ENCODE results near the gene ARHGAP15. TPM values are rescaled to one million over a fixed set of nuclear protein-coding genes. Genes with fewer than 3 reads are reported as not detected.

ARHGAP15 gene
- total RNA-seq, 1 experiment from 2014 or later: not detected

- no peak for DNase-seq (ENCODE audit: low read depth in 1 of 2, low spot score in 2 of 2)
Observed at GRCh38 chr2:143608758-143609157, 479.5 kb downstream of the ARHGAP15 start.

GRCh38 chr2:143611336-143611735, 482.1 kb downstream of the ARHGAP15 start:
- no peak overlapping the region for H3K27ac ChIP-seq
- no peak for DNase-seq (ENCODE audit: low read depth in 1 of 2, low spot score in 2 of 2)

More at GRCh38 chr2:143608758-143609157, 479.5 kb downstream of the ARHGAP15 start:
- H3K4me1 ChIP-seq (replicated peaks): peaks cover 12% of the 10 kb centered on the region
- no peaks in the 10 kb centered on the region for H3K36me3 ChIP-seq
- H3K9me3 ChIP-seq (replicated peaks): no peaks in the 10 kb centered on the region
- no peak overlapping the region for H3K27ac ChIP-seq
- no peaks in the 10 kb centered on the region for H3K27me3 ChIP-seq (replicated peaks)
- no peak overlapping the region for H3K4me3 ChIP-seq

GRCh38 chr2:143615562-143615961, 486.3 kb downstream of the ARHGAP15 start:
- Histone ChIP-seq H3K36me3 (no peaks in the 10 kb centered on the region), H3K4me1 (replicated peaks) (no peaks in the 10 kb centered on the region), H3K27me3 (replicated peaks) (no peaks in the 10 kb centered on the region), H3K4me3 (no peak overlapping the region), H3K9me3 (replicated peaks) (no peaks in the 10 kb centered on the region), H3K27ac (no peak overlapping the region)
- no peak for DNase-seq (ENCODE audit: low read depth in 1 of 2, low spot score in 2 of 2)

More at GRCh38 chr2:143611336-143611735, 482.1 kb downstream of the ARHGAP15 start:
- no peaks in the 10 kb centered on the region for H3K27me3 ChIP-seq (replicated peaks)
- no peaks in the 10 kb centered on the region for H3K36me3 ChIP-seq
- no peaks in the 10 kb centered on the region for H3K9me3 ChIP-seq (replicated peaks)
- H3K4me1 ChIP-seq (replicated peaks): peaks cover 12% of the 10 kb centered on the region
- H3K4me3 ChIP-seq: no peak overlapping the region

GRCh38 chr2:143616452-143616851, 487.2 kb downstream of the ARHGAP15 start:
- H3K27ac ChIP-seq: no peak overlapping the region
- no peaks in the 10 kb centered on the region for H3K4me1 ChIP-seq (replicated peaks)
- DNase-seq (ENCODE audit: low read depth in 1 of 2, low spot score in 2 of 2): no peak
- no peak overlapping the region for H3K4me3 ChIP-seq
- no peaks in the 10 kb centered on the region for H3K27me3 ChIP-seq (replicated peaks)
- H3K9me3 ChIP-seq (replicated peaks): no peaks in the 10 kb centered on the region
- no peaks in the 10 kb centered on the region for H3K36me3 ChIP-seq

- no peaks in the 10 kb centered on the region for H3K4me1 ChIP-seq (replicated peaks)
- no peak overlapping the region for H3K27ac ChIP-seq
- H3K36me3 ChIP-seq: no peaks in the 10 kb centered on the region
- H3K4me3 ChIP-seq: no peak overlapping the region
- no peaks in the 10 kb centered on the region for H3K9me3 ChIP-seq (replicated peaks)
- no peaks in the 10 kb centered on the region for H3K27me3 ChIP-seq (replicated peaks)
- no peak for DNase-seq (ENCODE audit: low read depth in 1 of 2, low spot score in 2 of 2)
Observed at GRCh38 chr2:143617803-143618415, 488.7 kb downstream of the ARHGAP15 start.

GRCh38 chr2:143622106-143622505, 492.9 kb downstream of the ARHGAP15 start:
- Histone ChIP-seq H3K36me3 (no peaks in the 10 kb centered on the region), H3K27ac (no peak overlapping the region), H3K27me3 (replicated peaks) (no peaks in the 10 kb centered on the region), H3K9me3 (replicated peaks) (no peaks in the 10 kb centered on the region), H3K4me3 (no peak overlapping the region), H3K4me1 (replicated peaks) (no peaks in the 10 kb centered on the region)
- no peak for DNase-seq (ENCODE audit: low read depth in 1 of 2, low spot score in 2 of 2)

GRCh38 chr2:143623231-143623908, 494.2 kb downstream of the ARHGAP15 start:
- H3K4me1 ChIP-seq (replicated peaks): no peaks in the 10 kb centered on the region
- H3K9me3 ChIP-seq (replicated peaks): no peaks in the 10 kb centered on the region
- DNase-seq (ENCODE audit: low read depth in 1 of 2, low spot score in 2 of 2): no peak
- no peak overlapping the region for H3K27ac ChIP-seq
- no peak overlapping the region for H3K4me3 ChIP-seq
- H3K36me3 ChIP-seq: no peaks in the 10 kb centered on the region
- H3K27me3 ChIP-seq (replicated peaks): no peaks in the 10 kb centered on the region

- Histone ChIP-seq H3K36me3 (no peaks in the 10 kb centered on the region), H3K4me1 (replicated peaks) (no peaks in the 10 kb centered on the region), H3K27ac (no peak overlapping the region), H3K27me3 (replicated peaks) (no peaks in the 10 kb centered on the region), H3K9me3 (replicated peaks) (no peaks in the 10 kb centered on the region), H3K4me3 (no peak overlapping the region)
- no peak for DNase-seq (ENCODE audit: low read depth in 1 of 2, low spot score in 2 of 2)
Observed at GRCh38 chr2:143623909-143624260, 494.7 kb downstream of the ARHGAP15 start.

- Histone ChIP-seq H3K4me1 (replicated peaks) (no peaks in the 10 kb centered on the region), H3K4me3 (no peak overlapping the region), H3K36me3 (no peaks in the 10 kb centered on the region), H3K27me3 (replicated peaks) (no peaks in the 10 kb centered on the region), H3K9me3 (replicated peaks) (no peaks in the 10 kb centered on the region), H3K27ac (no peak overlapping the region)
- DNase-seq (ENCODE audit: low read depth in 1 of 2, low spot score in 2 of 2): no peak
Observed at GRCh38 chr2:143629340-143629739, 500.1 kb downstream of the ARHGAP15 start.

GRCh38 chr2:143632751-143633374, 503.6 kb downstream of the ARHGAP15 start:
- 0 out of 2 replicates have a peak, but pooled peaks cover 3% of the 10 kb centered on the region for H3K9me3 ChIP-seq (replicated peaks)
- no peaks in the 10 kb centered on the region for H3K36me3 ChIP-seq
- DNase-seq (ENCODE audit: low read depth in 1 of 2, low spot score in 2 of 2): no peak
- H3K4me1 ChIP-seq (replicated peaks): no peaks in the 10 kb centered on the region
- H3K27ac ChIP-seq: no peak overlapping the region
- no peak overlapping the region for H3K4me3 ChIP-seq
- H3K27me3 ChIP-seq (replicated peaks): no peaks in the 10 kb centered on the region

GRCh38 chr2:143633419-143633818, 504.2 kb downstream of the ARHGAP15 start:
- H3K27me3 ChIP-seq (replicated peaks): no peaks in the 10 kb centered on the region
- H3K4me3 ChIP-seq: no peak overlapping the region
- no peaks in the 10 kb centered on the region for H3K36me3 ChIP-seq
- 0 out of 2 replicates have a peak, but pooled peaks cover 3% of the 10 kb centered on the region for H3K9me3 ChIP-seq (replicated peaks)
- DNase-seq (ENCODE audit: low read depth in 1 of 2, low spot score in 2 of 2): no peak
- H3K4me1 ChIP-seq (replicated peaks): no peaks in the 10 kb centered on the region
- H3K27ac ChIP-seq: no peak overlapping the region

GRCh38 chr2:143635302-143635701, 506.1 kb downstream of the ARHGAP15 start:
- no peaks in the 10 kb centered on the region for H3K4me1 ChIP-seq (replicated peaks)
- DNase-seq (ENCODE audit: low read depth in 1 of 2, low spot score in 2 of 2): no peak

GRCh38 chr2:143635936-143636335, 506.7 kb downstream of the ARHGAP15 start:
- Histone ChIP-seq H3K9me3 (replicated peaks) (0 out of 2 replicates have a peak, but pooled peaks cover 3% of the 10 kb centered on the region), H3K27ac (no peak overlapping the region), H3K4me3 (no peak overlapping the region), H3K4me1 (replicated peaks) (no peaks in the 10 kb centered on the region), H3K36me3 (no peaks in the 10 kb centered on the region), H3K27me3 (replicated peaks) (no peaks in the 10 kb centered on the region)
- DNase-seq (ENCODE audit: low read depth in 1 of 2, low spot score in 2 of 2): no peak

More at GRCh38 chr2:143635302-143635701, 506.1 kb downstream of the ARHGAP15 start:
- Histone ChIP-seq H3K27me3 (replicated peaks) (no peaks in the 10 kb centered on the region), H3K36me3 (no peaks in the 10 kb centered on the region), H3K9me3 (replicated peaks) (0 out of 2 replicates have a peak, but pooled peaks cover 3% of the 10 kb centered on the region), H3K27ac (no peak overlapping the region), H3K4me3 (no peak overlapping the region)

- Histone ChIP-seq H3K9me3 (replicated peaks) (0 out of 2 replicates have a peak, but pooled peaks cover 3% of the 10 kb centered on the region), H3K36me3 (no peaks in the 10 kb centered on the region), H3K4me1 (replicated peaks) (peaks cover 5% of the 10 kb centered on the region), H3K27me3 (replicated peaks) (no peaks in the 10 kb centered on the region), H3K27ac (no peak overlapping the region), H3K4me3 (no peak overlapping the region)
- DNase-seq (ENCODE audit: low read depth in 1 of 2, low spot score in 2 of 2): no peak
Observed at GRCh38 chr2:143640826-143641225, 511.6 kb downstream of the ARHGAP15 start.
